NK-92 treated with Interleukin-12 subunit alpha and Interleukin-12 subunit beta, amount 100 ng/mL, for 24 hours (cell line): Measurements from ENCODE around the gene MET.

Experiments
- DNase-seq: peaks from one replicate; lab custom pipeline; 2025; lab: John Stamatoyannopoulos, UW

Gene MET

GRCh38 chr7:116784647-116785046 is 112.7 kb downstream of the MET start:
- DNase-seq = no peak

GRCh38 chr7:116785843-116786242 is 113.8 kb downstream of the MET start:
- DNase-seq = no peak

GRCh38 chr7:116786791-116787443 is 114.9 kb downstream of the MET start:
- DNase-seq = no peak

DNA sequence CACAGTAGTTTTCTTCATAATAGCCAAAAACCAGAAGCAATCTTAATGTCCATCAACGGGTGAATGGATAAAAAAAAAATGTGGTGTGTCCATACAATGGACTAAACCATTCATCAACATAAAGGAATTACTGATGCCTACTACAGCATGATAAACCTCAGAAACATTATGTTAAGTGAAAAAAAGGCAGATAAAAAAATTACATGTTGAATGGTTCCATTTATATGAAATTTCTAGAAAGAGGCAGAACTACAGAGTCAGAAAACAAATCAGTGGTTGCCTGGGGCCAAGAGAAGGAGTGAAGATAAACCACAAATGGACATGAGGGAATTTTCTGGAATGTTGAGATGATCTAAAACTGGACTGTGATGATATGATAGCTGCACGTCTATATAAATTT is 115.9 kb downstream of the MET start:
- no peak for DNase-seq

GRCh38 chr7:116788572-116789197 is 116.7 kb downstream of the MET start:
- no peak for DNase-seq

DNA sequence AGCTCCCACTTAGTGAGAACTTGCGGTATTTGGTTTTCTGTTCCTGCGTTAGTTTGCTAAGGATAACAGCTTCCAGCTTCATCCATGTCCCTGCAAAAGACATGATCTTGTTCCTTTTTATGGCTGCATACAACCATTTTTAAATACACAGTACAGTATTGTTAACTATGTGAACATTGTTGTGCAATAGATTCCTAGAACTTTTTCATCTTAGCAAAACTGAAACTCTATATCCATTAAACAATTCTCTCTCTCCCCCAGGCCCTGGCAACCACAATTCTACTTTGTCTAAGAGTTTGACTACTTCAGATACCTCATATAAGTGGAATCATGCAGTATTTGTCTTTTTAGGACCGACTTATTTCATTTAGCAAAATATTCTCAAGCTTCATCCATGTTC is 118.0 kb downstream of the MET start:
- DNase-seq = no peak

GRCh38 chr7:116792813-116793212 is 120.8 kb downstream of the MET start:
- DNase-seq = no peak

DNA sequence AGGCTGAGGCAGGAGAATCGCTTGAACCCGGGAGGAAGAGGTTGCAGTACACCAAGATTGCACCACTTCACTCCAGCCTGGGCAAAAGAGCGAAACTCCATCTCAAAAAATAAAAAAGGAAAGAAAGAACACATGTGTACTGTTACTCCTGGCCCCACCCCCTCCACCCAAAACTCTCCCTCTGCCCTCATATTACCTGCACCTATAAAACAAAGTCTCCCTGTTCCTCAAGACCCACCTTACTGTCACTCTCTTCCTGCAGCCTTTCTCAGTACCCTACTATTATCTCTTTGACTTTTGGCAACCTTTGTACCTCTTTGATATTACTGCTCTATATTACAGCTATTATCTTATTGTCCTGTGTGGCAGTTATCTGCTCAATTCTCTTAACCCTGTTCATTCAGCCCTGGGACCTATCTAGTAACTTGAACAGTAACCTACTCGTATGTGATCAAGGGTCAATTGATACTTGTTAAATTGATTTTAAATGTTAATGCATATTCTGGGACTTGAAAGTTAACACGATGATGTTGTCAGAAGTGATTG is 121.9 kb downstream of the MET start:
- DNase-seq = no peak

GRCh38 chr7:116796471-116796870 is 124.5 kb downstream of the MET start:
- no peak for DNase-seq

DNA sequence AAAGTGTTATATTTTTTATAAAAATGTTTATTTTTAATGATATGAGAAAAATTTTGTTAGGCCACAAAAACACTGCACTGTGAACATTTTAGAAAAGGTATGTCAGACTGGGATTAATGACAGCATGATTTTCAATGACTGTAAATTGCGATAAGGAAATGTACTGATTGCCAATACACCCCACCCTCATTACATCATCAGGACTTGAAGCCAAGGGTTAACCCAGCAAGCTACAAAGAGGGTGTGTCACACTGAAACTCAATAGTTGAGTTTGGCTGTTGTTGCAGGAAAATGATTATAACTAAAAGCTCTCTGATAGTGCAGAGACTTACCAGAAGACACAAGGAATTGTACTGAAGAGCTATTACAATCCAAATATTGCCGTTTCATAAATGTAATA is 125.6 kb downstream of the MET start:
- DNase-seq = no peak

- no peak for DNase-seq
Observed at GRCh38 chr7:116798232-116798631, 126.2 kb downstream of the MET start.

GRCh38 chr7:116799916-116800315 is 127.9 kb downstream of the MET start:
- no peak for DNase-seq

- DNase-seq = no peak
Observed at GRCh38 chr7:116800594-116800993, 128.6 kb downstream of the MET start.

DNA sequence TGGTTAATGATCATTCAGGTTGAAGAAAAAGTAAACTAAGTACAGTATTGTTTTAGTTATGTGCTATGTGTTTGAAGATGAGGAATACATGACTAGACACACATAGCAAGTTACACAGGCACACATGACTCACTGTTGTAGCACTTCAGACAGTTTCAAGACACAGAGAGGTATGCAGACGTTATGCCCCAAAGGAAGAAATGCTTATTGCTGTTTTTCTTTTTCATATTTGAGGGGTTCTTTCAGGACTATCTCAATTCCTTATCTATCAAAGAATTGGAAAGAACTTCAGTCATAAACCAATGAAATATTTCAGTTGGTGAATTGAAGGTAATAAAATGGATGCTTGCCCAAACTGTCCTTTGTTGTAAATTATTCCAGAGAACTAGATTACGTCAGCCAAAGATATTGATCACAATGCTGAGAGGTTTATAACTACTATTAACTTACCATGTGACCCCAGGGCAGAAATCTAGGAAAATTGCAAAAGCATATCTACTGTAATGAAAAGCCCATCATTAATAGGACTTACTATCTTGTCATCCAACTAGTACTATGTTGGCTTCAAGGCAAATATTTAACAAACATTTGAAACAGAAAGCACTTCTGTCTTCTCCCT is 129.2 kb downstream of the MET start:
- DNase-seq = no peak

GRCh38 chr7:116802144-116802745 is 130.2 kb downstream of the MET start:
- no peak for DNase-seq

DNA sequence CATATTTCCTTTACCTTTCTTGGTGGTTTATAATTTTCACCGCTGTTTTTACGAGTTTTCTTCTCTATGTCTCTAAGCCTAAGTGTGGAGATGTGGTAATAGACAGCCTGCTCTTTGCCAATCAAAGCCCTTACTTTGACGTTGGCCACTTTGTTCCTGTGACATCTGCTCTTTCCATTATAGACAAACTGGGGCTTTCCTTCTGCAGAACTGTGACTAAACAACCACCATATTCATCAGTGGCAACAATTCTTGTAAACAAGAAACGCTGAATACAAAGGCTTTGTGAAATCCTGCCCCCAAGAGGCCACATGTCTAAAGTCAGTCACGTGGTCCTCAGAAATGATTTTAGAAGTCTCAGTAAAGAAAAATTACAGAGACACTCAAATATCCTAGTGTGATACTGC is 130.8 kb downstream of the MET start:
- no peak for DNase-seq

GRCh38 chr7:116804471-116804870 is 132.5 kb downstream of the MET start:
- no peak for DNase-seq

DNA sequence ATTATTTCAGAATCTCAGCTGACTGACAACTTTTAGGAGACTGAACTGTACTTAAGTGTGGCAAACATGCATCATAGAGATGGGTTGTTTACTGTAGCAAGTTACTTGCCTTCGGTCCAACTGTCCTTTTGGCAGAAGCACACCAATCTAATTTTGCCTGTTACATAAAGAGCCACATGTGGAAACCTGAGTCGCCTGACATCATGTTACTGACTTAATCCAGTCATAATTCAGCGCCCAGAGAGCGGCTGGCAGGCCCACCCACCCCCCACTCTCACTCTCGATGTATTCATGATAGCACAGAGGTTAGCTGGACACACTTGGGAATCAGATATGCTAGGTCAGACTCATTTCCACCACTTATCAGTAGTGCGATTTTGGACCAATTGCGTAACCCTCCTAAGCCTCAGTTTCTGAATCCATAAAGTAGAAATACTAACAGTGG is 133.1 kb downstream of the MET start:
- no peak for DNase-seq

DNA sequence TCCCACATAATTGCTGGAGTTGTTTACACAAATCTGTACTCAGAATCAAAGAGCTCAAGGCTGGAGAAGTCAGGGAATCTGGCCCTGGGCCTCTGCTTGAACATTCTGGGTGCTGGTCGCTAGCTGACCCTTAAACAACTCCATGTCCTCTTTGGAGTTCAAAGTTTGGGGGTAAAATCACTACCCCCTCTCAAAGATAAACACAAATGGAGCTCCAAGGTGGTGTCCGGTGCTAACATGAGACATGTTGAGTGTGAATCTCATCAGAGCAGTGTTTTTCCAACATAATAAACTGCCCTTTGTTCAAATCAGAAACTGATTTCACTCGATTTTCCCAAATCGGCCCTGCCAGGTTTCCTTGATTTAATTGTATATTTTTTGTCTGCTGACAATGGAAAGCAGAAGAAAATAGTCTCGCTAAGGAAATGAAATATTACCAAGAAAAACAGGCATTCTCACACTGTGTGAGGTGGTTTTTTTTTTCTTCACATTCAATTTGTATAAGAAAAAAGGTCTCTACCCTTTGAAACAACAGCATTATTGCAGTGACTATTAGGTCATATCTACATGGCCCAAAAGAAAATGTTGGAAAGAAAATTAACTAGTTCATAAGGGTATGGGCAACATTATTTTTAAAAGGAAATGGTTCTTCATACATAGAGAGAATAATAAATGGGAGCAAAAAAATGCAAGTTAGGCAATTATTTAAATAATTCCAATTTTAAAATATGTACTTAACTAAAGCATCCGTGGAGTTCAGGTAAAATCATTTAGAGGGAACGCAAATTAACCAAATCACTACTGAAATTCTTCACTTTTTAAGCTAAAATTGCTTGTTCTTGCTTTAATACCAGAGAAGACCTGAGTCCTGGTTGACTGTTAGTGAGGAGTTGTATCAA is 134.3 kb downstream of the MET start:
- no peak for DNase-seq

DNA sequence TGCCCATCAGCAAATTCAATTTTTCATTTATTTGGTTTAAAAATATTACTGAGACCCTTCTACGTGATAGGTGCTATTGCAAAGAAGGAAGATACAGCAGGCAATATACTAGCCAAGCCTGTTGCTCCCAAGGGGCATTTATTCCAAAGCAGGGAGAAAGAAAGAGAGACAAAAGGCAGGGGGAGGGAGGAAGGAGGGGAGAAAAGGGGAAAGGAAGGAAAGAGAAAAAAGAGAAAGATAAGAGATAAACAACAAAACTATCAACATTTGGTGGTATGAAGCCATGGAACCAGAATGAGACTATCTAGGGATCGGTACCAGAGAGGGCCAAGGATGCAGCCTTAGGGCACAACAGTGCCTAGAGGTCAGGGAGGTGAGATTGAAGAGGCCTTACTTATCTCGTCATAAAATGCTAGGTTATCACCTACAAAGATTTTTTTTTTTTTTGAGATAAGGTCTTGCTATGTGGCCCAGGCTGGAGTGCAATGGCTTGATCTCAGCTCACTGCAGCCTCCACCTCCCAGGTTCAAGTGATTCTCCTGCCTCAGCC is 135.1 kb downstream of the MET start:
- no peak for DNase-seq

GRCh38 chr7:116809636-116810266 is 137.8 kb downstream of the MET start:
- no peak for DNase-seq
